ENCODE results near the gene ABCC2. TPM values are rescaled to one million over a fixed set of nuclear protein-coding genes. Genes with fewer than 3 reads are reported as not detected.

Gene ABCC2
- total and polyA plus RNA-seq, 2 of the 4 experiments (the other 2 are of a cell fraction) = 0.21 to 0.36 TPM

DNA sequence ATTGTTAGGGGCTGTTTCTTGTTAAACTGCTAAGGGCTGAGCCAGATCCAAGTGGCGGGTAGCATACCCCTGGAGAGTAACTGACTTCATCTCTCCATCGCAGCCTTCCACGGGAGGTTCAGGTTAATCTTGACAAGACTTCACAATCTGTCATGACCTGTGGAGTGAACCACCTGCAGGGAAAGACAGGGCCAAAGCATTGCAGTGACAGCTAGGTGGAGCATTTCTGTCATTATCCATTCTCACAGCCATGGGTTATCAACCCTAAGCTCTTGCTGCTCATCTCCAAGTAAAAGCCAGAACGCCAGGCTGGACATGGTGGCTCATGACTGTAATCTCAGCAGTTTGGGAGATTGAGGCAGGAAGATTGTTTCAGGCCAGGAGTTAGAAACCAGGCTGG is 17.2 kb downstream of the ABCC2 start:
- in situ Hi-C loops (cut with MboI; ENCODE audit: low sequenced_read_pairs) (no loop called here), dilution Hi-C loops (cut with HindIII; ENCODE audit: low sequenced_read_pairs, unreplicated experiment) (no loop called here), intact Hi-C loops (cut with micrococcal nuclease) (no loop called here)
- TF ChIP-seq MAZ (IDR thresholded peaks at IDR 0.05; ENCODE audit: borderline replicate concordance, low read depth, low read length) (no peak), CEBPB (IDR thresholded peaks at IDR 0.05; ENCODE audit: low read depth, low read length) (no peak), RCOR1 (IDR thresholded peaks at IDR 0.05; ENCODE audit: insufficient replicate concordance, low read length) (no peak), FOS (IDR thresholded peaks at IDR 0.05; ENCODE audit: low read depth, low read length) (no peak), MAFK (IDR thresholded peaks at IDR 0.05; ENCODE audit: low read depth, low read length) (no peak), SMC3 (IDR thresholded peaks at IDR 0.05; ENCODE audit: low read depth, low read length) (no peak), POLR2A (IDR thresholded peaks at IDR 0.05; ENCODE audit: low read depth, low read length) (no peak), RAD21 (IDR thresholded peaks at IDR 0.05; ENCODE audit: low read length) (no peak), CHD1 (IDR thresholded peaks at IDR 0.05; ENCODE audit: low read depth, low read length) (no peak), RFX5 (IDR thresholded peaks at IDR 0.05; ENCODE audit: low read depth, low read length) (no peak), BHLHE40 (IDR thresholded peaks at IDR 0.05; ENCODE audit: low read depth, low read length) (no peak), MXI1 (IDR thresholded peaks at IDR 0.05; ENCODE audit: borderline replicate concordance, low read depth, low read length) (no peak), NFE2L2 (IDR thresholded peaks at IDR 0.05; ENCODE audit: low read depth, low read length) (no peak)
- TF ChIP-seq, protein P1, sequence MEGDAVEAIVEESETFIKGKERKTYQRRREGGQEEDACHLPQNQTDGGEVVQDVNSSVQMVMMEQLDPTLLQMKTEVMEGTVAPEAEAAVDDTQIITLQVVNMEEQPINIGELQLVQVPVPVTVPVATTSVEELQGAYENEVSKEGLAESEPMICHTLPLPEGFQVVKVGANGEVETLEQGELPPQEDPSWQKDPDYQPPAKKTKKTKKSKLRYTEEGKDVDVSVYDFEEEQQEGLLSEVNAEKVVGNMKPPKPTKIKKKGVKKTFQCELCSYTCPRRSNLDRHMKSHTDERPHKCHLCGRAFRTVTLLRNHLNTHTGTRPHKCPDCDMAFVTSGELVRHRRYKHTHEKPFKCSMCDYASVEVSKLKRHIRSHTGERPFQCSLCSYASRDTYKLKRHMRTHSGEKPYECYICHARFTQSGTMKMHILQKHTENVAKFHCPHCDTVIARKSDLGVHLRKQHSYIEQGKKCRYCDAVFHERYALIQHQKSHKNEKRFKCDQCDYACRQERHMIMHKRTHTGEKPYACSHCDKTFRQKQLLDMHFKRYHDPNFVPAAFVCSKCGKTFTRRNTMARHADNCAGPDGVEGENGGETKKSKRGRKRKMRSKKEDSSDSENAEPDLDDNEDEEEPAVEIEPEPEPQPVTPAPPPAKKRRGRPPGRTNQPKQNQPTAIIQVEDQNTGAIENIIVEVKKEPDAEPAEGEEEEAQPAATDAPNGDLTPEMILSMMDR (conservative IDR thresholded peaks at IDR 0.05; ENCODE audit: low read depth, low read length) = no peak
- TF ChIP-seq, protein P2, sequence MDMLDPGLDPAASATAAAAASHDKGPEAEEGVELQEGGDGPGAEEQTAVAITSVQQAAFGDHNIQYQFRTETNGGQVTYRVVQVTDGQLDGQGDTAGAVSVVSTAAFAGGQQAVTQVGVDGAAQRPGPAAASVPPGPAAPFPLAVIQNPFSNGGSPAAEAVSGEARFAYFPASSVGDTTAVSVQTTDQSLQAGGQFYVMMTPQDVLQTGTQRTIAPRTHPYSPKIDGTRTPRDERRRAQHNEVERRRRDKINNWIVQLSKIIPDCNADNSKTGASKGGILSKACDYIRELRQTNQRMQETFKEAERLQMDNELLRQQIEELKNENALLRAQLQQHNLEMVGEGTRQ (IDR thresholded peaks at IDR 0.05; ENCODE audit: low read depth, low read length) = no peak
- TF ChIP-seq, protein P3, sequence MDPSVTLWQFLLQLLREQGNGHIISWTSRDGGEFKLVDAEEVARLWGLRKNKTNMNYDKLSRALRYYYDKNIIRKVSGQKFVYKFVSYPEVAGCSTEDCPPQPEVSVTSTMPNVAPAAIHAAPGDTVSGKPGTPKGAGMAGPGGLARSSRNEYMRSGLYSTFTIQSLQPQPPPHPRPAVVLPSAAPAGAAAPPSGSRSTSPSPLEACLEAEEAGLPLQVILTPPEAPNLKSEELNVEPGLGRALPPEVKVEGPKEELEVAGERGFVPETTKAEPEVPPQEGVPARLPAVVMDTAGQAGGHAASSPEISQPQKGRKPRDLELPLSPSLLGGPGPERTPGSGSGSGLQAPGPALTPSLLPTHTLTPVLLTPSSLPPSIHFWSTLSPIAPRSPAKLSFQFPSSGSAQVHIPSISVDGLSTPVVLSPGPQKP (IDR thresholded peaks at IDR 0.05; ENCODE audit: borderline replicate concordance, low read depth, low read length) = no peak
- Histone ChIP-seq H3K14ac (replicated peaks; ENCODE audit: low read depth, low read length) (no peak overlapping the region), H3K18ac (ENCODE audit: low read depth, low read length) (no peak overlapping the region), H4K8ac (ENCODE audit: low read depth in 2 of 2, low read length in 2 of 2) (no peak overlapping the region), H2BK120ac (ENCODE audit: low read depth, low read length) (no peak overlapping the region), H3K23ac (ENCODE audit: low read depth, low read length) (no peak overlapping the region), H3K9ac (ENCODE audit: low read depth, low read length) (no peak overlapping the region), H3K4me2 (ENCODE audit: low read depth, low read length) (no peak overlapping the region), H3K27ac (ENCODE audit: insufficient read depth, low read length) (no peak overlapping the region), H3K36me3 (ENCODE audit: control insufficient read depth, insufficient read depth, low read length) (no peaks in the 10 kb centered on the region), H2BK5ac (ENCODE audit: low read depth, low read length, poor library complexity, severe bottlenecking) (no peak overlapping the region), H3K4me1 (ENCODE audit: control insufficient read depth, insufficient read depth, low read length) (no peaks in the 10 kb centered on the region), H3K9me3 (ENCODE audit: control insufficient read depth, insufficient read depth, low read length) (no peaks in the 10 kb centered on the region), H4K20me1 (ENCODE audit: insufficient read depth, low read length) (no peaks in the 10 kb centered on the region), H2AK5ac (ENCODE audit: low read depth, low read length) (no peak overlapping the region), H3K79me1 (ENCODE audit: low read depth in 1 of 2, low read length in 2 of 2) (no peaks in the 10 kb centered on the region), H2AK9ac (replicated peaks; ENCODE audit: low read depth, low read length, poor library complexity) (no peak overlapping the region), H4K91ac (ENCODE audit: insufficient read depth, low read depth, low read length) (no peak overlapping the region), H3K4ac (ENCODE audit: low read depth, low read length) (no peak overlapping the region), H3K4me3 (ENCODE audit: insufficient read depth, low read depth, low read length) (no peak overlapping the region), H2BK20ac (ENCODE audit: low read depth, low read length) (no peak overlapping the region), H3K56ac (ENCODE audit: extremely low read depth, insufficient read depth, low read length) (no peak overlapping the region), H2BK15ac (ENCODE audit: low read depth, low read length) (no peak overlapping the region), H3K27me3 (ENCODE audit: control insufficient read depth, insufficient read depth, low read length) (no peaks in the 10 kb centered on the region), H2AFZ (replicated peaks; ENCODE audit: low read length, poor library complexity) (no peak overlapping the region), H3K9me1 (ENCODE audit: insufficient read depth, low read length) (no peaks in the 10 kb centered on the region), H4K5ac (ENCODE audit: low read depth, low read length) (no peak overlapping the region)
- ATAC-seq (ENCODE audit: low read depth) (no peak), DNase-seq (no peak)
- BruUV-seq (replicated peaks) = no TSS peak
- WGBS, 2 experiments (ENCODE audit: extremely low coverage in 2 of 2, insufficient read length in 1 of 2) = no CpG with 5 or more reads among the region's 4 CpGs
- ChIA-PET CTCF (interaction anchor here (2.3 kb wide), 1 partner anchor 46 kb away, joined by 6 read pairs; no protein-coding TSS in a partner anchor), POLR2A (ENCODE audit: unreplicated experiment) (no interaction called here)

All from IMR-90 (cell line).